Stimulated activated CD8-positive, alpha-beta memory T cell treated with anti-CD3 and anti-CD28 coated beads, Interleukin-15, amount 100 ng/mL, for 48 hours (primary cell): ENCODE data around the gene CCDC74B.
"Not testable (repeated sequence)": the region's sequence is repeated elsewhere in the genome, so short reads cannot be mapped to it uniquely, and the experiment has no call there.

ENCODE experiments used
- DNase-seq, 2 donors: peaks; one replicate each; pipeline ENCODE4 v3.0.0-alpha.2; 2020; ENCODE audit warnings: low read depth in 2 of 2

CCDC74B gene

GRCh38 chr2:130102597-130103363 is 42.1 kb downstream of the CCDC74B start:
- not testable (repeated sequence) for DNase-seq
